PC-9 (cell line): ENCODE measurements around the gene PRIM2. TPM values are rescaled to one million over a fixed set of nuclear protein-coding genes. Genes with fewer than 3 reads are reported as not detected.
A peak's percentile ranks its signal among the peaks of the same experiment; 100 is the strongest.
"Not testable (repeated sequence)": the region's sequence is repeated elsewhere in the genome, so short reads cannot be mapped to it uniquely, and the experiment has no call there.

Source experiments
- BruUV-seq: library from RNA; stranded (reverse); fragments of 400-500 nt; replicated peaks from 2 replicates; lab custom pipeline; 2021; lab: Mats Ljungman, UMichigan
- CTCF ChIA-PET: fragments of 300-600 bp; sonication (Branson Sonifier 250); formaldehyde crosslinking; loops from one replicate; lab custom pipeline; 2022; ENCODE audit warnings: antibody characterized with exemption; lab: Charles Lee
- POLR2A ChIA-PET: fragments of 300-600 bp; sonication (Branson Sonifier 250); formaldehyde crosslinking; loops from one replicate; lab custom pipeline; 2022; ENCODE audit warnings: antibody characterized with exemption; ENCODE audit not compliant: unreplicated experiment; lab: Charles Lee
- DNase-seq, 2 experiments: peaks; one replicate each; pipeline versions ENCODE4 v3.0.0 to v3.0.0-alpha.2; 2015 to 2022; ENCODE audit warnings: mixed read lengths in 1 of 2
- H2AFZ ChIP-seq: fragments of 200-600 bp; sonication (generic); 2 replicates; pipeline ENCODE4 v1.8.1; 2017; ENCODE audit warnings: antibody characterized with exemption
- H3F3A ChIP-seq: fragments of 200-600 bp; sonication (generic); 2 replicates; pipeline ENCODE4 v1.8.1; 2017; ENCODE audit warnings: antibody characterized with exemption, mild to moderate bottlenecking, low read depth; ENCODE audit not compliant: insufficient read depth
- H3K27ac ChIP-seq: fragments of 200-600 bp; sonication (generic); 2 replicates; pipeline ENCODE4 v1.6.1; 2016; ENCODE audit warnings: mixed run types
- H3K27me3 ChIP-seq: fragments of 200-600 bp; sonication (generic); 2 replicates; pipeline ENCODE4 v1.6.1; 2016; ENCODE audit warnings: low read depth, mixed run types; ENCODE audit not compliant: insufficient read depth
- H3K36me3 ChIP-seq: fragments of 200-600 bp; sonication (generic); 2 replicates; pipeline ENCODE4 v1.6.1; 2016; ENCODE audit warnings: low read depth, mixed run types
- H3K4me1 ChIP-seq: fragments of 200-600 bp; sonication (generic); replicated peaks from 2 replicates; pipeline ENCODE4 v1.6.1; 2016; ENCODE audit warnings: mixed run types; ENCODE audit not compliant: insufficient read depth
- H3K4me2 ChIP-seq: fragments of 200-600 bp; sonication (generic); 2 replicates; pipeline ENCODE4 v1.6.1; 2017; ENCODE audit warnings: mixed run types
- H3K4me3 ChIP-seq: fragments of 200-600 bp; sonication (generic); 2 replicates; pipeline ENCODE4 v1.6.1; 2016; ENCODE audit warnings: mixed run types
- H3K79me2 ChIP-seq: fragments of 200-600 bp; sonication (generic); 2 replicates; pipeline ENCODE4 v1.6.1; 2017; ENCODE audit warnings: low read depth, mixed run types
- H3K9me2 ChIP-seq: fragments of 200-600 bp; sonication (generic); 2 replicates; pipeline ENCODE4 v1.8.1; 2017; ENCODE audit warnings: mild to moderate bottlenecking; ENCODE audit not compliant: insufficient read depth
- H3K9me3 ChIP-seq: fragments of 200-600 bp; sonication (generic); 2 replicates; pipeline ENCODE4 v1.8.1; 2016; ENCODE audit warnings: low read depth; ENCODE audit not compliant: insufficient read depth
- H4K20me1 ChIP-seq: fragments of 200-600 bp; sonication (generic); 2 replicates; pipeline ENCODE4 v1.8.1; 2017; ENCODE audit not compliant: insufficient read depth
- intact Hi-C: fragments of 100-400 bp; cut with micrococcal nuclease; formaldehyde crosslinking; loops from one replicate; pipeline ENCODE4 v1.10.0; 2022; ENCODE audit not compliant: unreplicated experiment
- total RNA-seq: library from RNA; stranded (reverse); gene quantifications from 2 replicates; pipeline ENCODE4 v1.2.3, GENCODE V29; 2021

PRIM2 gene
- total RNA-seq, 1 experiment from 2014 or later: 33.3 TPM

- intact Hi-C loops, H4K20me1 ChIP-seq, H3K4me1 ChIP-seq, POLR2A ChIA-PET, H2AFZ ChIP-seq, H3K9me2 ChIP-seq, H3K79me2 ChIP-seq, H3K9me3 ChIP-seq, CTCF ChIA-PET, BruUV-seq, H3K4me3 ChIP-seq, H3K36me3 ChIP-seq, H3K4me2 ChIP-seq, H3F3A ChIP-seq, H3K27me3 ChIP-seq, H3K27ac ChIP-seq: not testable (repeated sequence)
- DNase-seq: peak in 1 of 2 experiments; percentile 54
Observed at GRCh38 chr6:57374764-57375163, 57.3 kb downstream of the PRIM2 start.

DNA sequence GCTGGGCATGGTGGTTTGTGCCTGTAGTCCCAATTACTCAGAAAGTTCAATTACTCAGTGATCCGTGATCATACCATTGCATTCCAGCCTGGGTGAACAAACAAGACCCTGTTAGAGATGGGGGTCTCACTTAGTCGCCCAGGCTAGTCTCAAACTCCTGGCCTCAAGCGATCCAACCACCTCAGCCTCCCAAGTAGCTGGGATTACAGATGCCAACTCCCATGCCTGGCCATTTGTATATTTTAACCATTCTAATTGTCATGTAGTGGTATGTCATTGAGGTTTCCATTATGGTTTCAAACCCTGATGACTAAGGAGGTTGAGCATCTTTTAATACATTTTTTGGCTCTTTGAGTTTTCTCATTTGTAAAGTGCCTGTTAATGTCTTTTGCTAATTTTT, 58.7 kb downstream of the PRIM2 start:
- BruUV-seq, H3K36me3 ChIP-seq, H3K79me2 ChIP-seq, CTCF ChIA-PET, H3K27me3 ChIP-seq, H3K4me3 ChIP-seq, DNase-seq, H3K4me2 ChIP-seq, H3K9me3 ChIP-seq, H4K20me1 ChIP-seq, POLR2A ChIA-PET, intact Hi-C loops, H3K4me1 ChIP-seq, H2AFZ ChIP-seq, H3K27ac ChIP-seq, H3K9me2 ChIP-seq, H3F3A ChIP-seq: not testable (repeated sequence)

DNA sequence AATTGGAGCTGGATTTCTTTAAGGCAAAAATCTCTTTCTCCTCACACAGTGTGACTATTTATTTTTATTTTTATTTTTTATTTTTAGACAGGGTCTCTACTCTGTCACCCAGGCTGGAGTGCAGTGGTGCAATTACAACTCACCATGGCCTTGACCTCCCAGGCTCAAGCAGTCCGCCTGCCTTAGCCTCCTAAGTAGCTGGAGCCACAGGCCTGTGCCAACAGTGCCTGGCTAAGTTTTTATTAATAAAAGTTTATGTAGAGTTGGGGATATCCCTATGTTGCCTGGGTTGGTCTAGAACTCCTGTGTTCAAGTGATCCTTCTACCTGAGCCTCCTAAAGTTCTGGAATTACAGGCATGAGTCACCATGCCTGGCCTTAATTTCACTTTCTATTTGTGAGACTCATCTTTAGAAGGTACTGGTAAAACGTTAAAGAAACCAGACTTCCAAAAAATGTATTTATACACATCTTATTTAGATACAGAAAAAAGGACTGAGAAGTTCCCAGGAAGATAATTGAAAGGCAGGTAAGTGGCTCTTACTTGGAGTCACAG, 71.7 kb downstream of the PRIM2 start:
- H3K27me3 ChIP-seq, H3K4me2 ChIP-seq, POLR2A ChIA-PET, H3K4me3 ChIP-seq, H3K36me3 ChIP-seq, intact Hi-C loops, H3K79me2 ChIP-seq, H3K9me2 ChIP-seq, H3K27ac ChIP-seq, H2AFZ ChIP-seq, DNase-seq, H4K20me1 ChIP-seq, BruUV-seq, H3F3A ChIP-seq, CTCF ChIA-PET, H3K9me3 ChIP-seq, H3K4me1 ChIP-seq: not testable (repeated sequence)

- H3K4me3 ChIP-seq, H4K20me1 ChIP-seq, CTCF ChIA-PET, H3K27ac ChIP-seq, H3K4me1 ChIP-seq, DNase-seq, intact Hi-C loops, H3K79me2 ChIP-seq, H3K9me2 ChIP-seq, H2AFZ ChIP-seq, BruUV-seq, POLR2A ChIA-PET, H3K36me3 ChIP-seq, H3K4me2 ChIP-seq, H3K9me3 ChIP-seq, H3F3A ChIP-seq, H3K27me3 ChIP-seq: not testable (repeated sequence)
Observed at GRCh38 chr6:57390818-57391217, 73.4 kb downstream of the PRIM2 start.

DNA sequence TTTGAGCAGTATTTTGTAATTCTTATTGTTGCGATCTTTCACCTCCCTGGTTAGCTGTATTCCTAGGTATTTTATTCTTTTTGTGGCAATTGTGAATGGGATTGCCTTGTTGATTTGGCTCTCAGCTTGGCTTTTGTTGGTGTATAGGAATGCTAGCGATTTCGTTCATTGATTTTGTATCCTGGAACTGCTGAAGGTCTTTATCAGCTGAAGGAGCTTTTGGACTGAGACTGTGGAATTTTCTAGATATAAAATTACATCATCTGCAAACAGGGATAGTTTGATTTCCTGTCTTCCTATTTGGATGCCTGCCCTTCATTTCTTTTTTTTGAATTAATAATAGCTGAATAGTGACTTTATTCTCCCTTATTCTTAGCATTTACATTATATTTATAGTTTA, 74.6 kb downstream of the PRIM2 start:
- H3K4me1 ChIP-seq, H3K4me3 ChIP-seq, H3F3A ChIP-seq, H3K27me3 ChIP-seq, H2AFZ ChIP-seq, H3K79me2 ChIP-seq, H3K9me3 ChIP-seq, H3K4me2 ChIP-seq, H3K9me2 ChIP-seq, CTCF ChIA-PET, BruUV-seq, intact Hi-C loops, H3K27ac ChIP-seq, H4K20me1 ChIP-seq, DNase-seq, H3K36me3 ChIP-seq: not testable (repeated sequence)
- POLR2A ChIA-PET: interaction anchor here (0.6 kb wide), 1 partner anchor 75 kb away, joined by 3 read pairs; no protein-coding TSS in a partner anchor

- H3K36me3 ChIP-seq, H3K4me3 ChIP-seq, H3K79me2 ChIP-seq, H3K9me2 ChIP-seq, intact Hi-C loops, CTCF ChIA-PET, H3K27me3 ChIP-seq, H3K27ac ChIP-seq, DNase-seq, H3K4me2 ChIP-seq, H2AFZ ChIP-seq, H4K20me1 ChIP-seq, H3K4me1 ChIP-seq, H3F3A ChIP-seq, POLR2A ChIA-PET, BruUV-seq, H3K9me3 ChIP-seq: not testable (repeated sequence)
Observed at GRCh38 chr6:57419341-57419740, 101.9 kb downstream of the PRIM2 start.
